Keratinocyte (primary cell): ENCODE results near the gene MVB12B. TPM values are rescaled to one million over a fixed set of nuclear protein-coding genes. Genes with fewer than 3 reads are reported as not detected.

Experiments
- DNase-seq: peaks from one replicate; pipeline ENCODE4 v3.0.0-alpha.2; 2011; ENCODE audit warnings: low read depth, missing footprints, low spot score
- FAIRE-seq: peaks from 2 replicates; lab custom pipeline; 2011; peaks lifted over from hg19 to GRCh38; lab: Jason Lieb, UNC
- H2AFZ ChIP-seq: 2 replicates; pipeline ENCODE4 v1.6.0; 2012; ENCODE audit warnings: low read length, control low read depth, inconsistent platforms; ENCODE audit not compliant: control insufficient read depth
- H3K27ac ChIP-seq: 2 replicates; pipeline ENCODE4 v1.5.1; 2011; ENCODE audit warnings: low read length; ENCODE audit not compliant: control insufficient read depth, insufficient read depth
- H3K27me3 ChIP-seq: 3 replicates; pipeline ENCODE4 v1.6.0; 2011; ENCODE audit warnings: low read length; ENCODE audit not compliant: control insufficient read depth, insufficient read depth; ENCODE audit errors: extremely low read depth
- H3K36me3 ChIP-seq, 2 experiments: 2 replicates in 1 of 2; 3 replicates in 1 of 2; pipeline ENCODE4 v1.5.1; 2011; ENCODE audit warnings: low read length in 2 of 2, mild to moderate bottlenecking in 1 of 2; ENCODE audit not compliant: control insufficient read depth in 2 of 2, insufficient read depth in 2 of 2; ENCODE audit errors: extremely low read depth in 1 of 2
- H3K4me1 ChIP-seq: 3 replicates; pipeline ENCODE4 v1.5.1; 2011; ENCODE audit warnings: low read length; ENCODE audit not compliant: control insufficient read depth, insufficient read depth; ENCODE audit errors: extremely low read depth
- H3K4me2 ChIP-seq: 3 replicates; pipeline ENCODE4 v1.6.0; 2011; ENCODE audit warnings: low read depth, low read length; ENCODE audit not compliant: control insufficient read depth, insufficient read depth; ENCODE audit errors: extremely low read depth
- H3K4me3 ChIP-seq, 3 experiments: fragments of 200-600 bp in 1 of 3; sonication (generic) in 1 of 3; 2 replicates in 2 of 3; 3 replicates in 1 of 3; pipeline ENCODE4 v1.5.1; 2011 to 2016; ENCODE audit warnings: low read length in 3 of 3, mild to moderate bottlenecking in 3 of 3, control low read depth in 2 of 3, inconsistent platforms in 1 of 3, low read depth in 1 of 3, mixed read lengths in 1 of 3, mixed run types in 1 of 3, moderate library complexity in 1 of 3; ENCODE audit not compliant: control insufficient read depth in 2 of 3, insufficient read depth in 2 of 3; ENCODE audit errors: extremely low read depth in 1 of 3
- H3K79me2 ChIP-seq: 2 replicates; pipeline ENCODE4 v1.6.0; 2012; ENCODE audit warnings: low read length; ENCODE audit not compliant: control insufficient read depth, insufficient read depth
- H3K9ac ChIP-seq: 3 replicates; pipeline ENCODE4 v1.6.0; 2011; ENCODE audit warnings: low read length; ENCODE audit not compliant: control insufficient read depth, insufficient read depth; ENCODE audit errors: extremely low read depth
- H3K9me1 ChIP-seq: 3 replicates; pipeline ENCODE4 v1.6.0; 2011; ENCODE audit warnings: low read length; ENCODE audit not compliant: control insufficient read depth, insufficient read depth; ENCODE audit errors: extremely low read depth
- H3K9me3 ChIP-seq: 2 replicates; pipeline ENCODE4 v1.5.1; 2012; ENCODE audit warnings: low read depth, low read length; ENCODE audit not compliant: control insufficient read depth
- H4K20me1 ChIP-seq: 3 replicates; pipeline ENCODE4 v1.6.0; 2011; ENCODE audit warnings: low read length; ENCODE audit not compliant: control insufficient read depth, insufficient read depth; ENCODE audit errors: extremely low read depth
- CTCF ChIP-seq, 3 experiments: IDR thresholded peaks in 1 of 3; conservative IDR thresholded peaks in 1 of 3; optimal IDR thresholded peaks in 1 of 3; 2 replicates in 2 of 3; 3 replicates in 1 of 3; pipeline versions ENCODE3 to v1.5.1; 2011; ENCODE audit warnings: low read length in 3 of 3, mild to moderate bottlenecking in 3 of 3, moderate library complexity in 2 of 3, control low read depth in 1 of 3, inconsistent platforms in 1 of 3; ENCODE audit not compliant: insufficient read depth in 2 of 3; ENCODE audit errors: extremely low read depth in 1 of 3
- EZH2 ChIP-seq: IDR thresholded peaks from one replicate; pipeline ENCODE4 v1.6.1; 2012; ENCODE audit warnings: inconsistent platforms, mild to moderate bottlenecking, low read length, moderate library complexity
- dilution Hi-C: fragments of 300-500 bp; cut with MboI; formaldehyde crosslinking; loops from one replicate; pipeline ENCODE4 v1.7.0; 2020; ENCODE audit warnings: low sequenced_read_pairs; ENCODE audit not compliant: extremely low pct_ligation_motif_present
- polyA plus RNA-seq, 5 experiments: library from polyadenylated mRNA; depleted of rRNA in 3 of 5; stranded (reverse) in 3 of 5; stranded (forward) in 1 of 5; unstranded in 1 of 5; fragments of >200 nt; gene quantifications; 1 replicate in 1 of 5; 2 replicates in 3 of 5; 3 replicates in 1 of 5; pipeline versions ENCODE4 v1.2.1 to v1.2.3, GENCODE V29; 2011 to 2012; ENCODE audit warnings: missing spikeins in 2 of 5, low read depth in 1 of 5, low replicate concordance in 1 of 5

Gene MVB12B
- polyA plus RNA-seq, 1 donor (not counting 4 experiments of a cell fraction or from before 2014, with no cell fraction given) = 1.2 TPM

GRCh38 chr9:126407114-126407870, 80.7 kb downstream of the MVB12B start:
- H3K9me1 ChIP-seq = no peaks in the 10 kb centered on the region
- H3K27ac ChIP-seq = no peak overlapping the region
- no peak overlapping the region for H3K9ac ChIP-seq
- H3K27me3 ChIP-seq = no peaks in the 10 kb centered on the region
- H3K79me2 ChIP-seq = no peaks in the 10 kb centered on the region
- no peaks in the 10 kb centered on the region for H3K9me3 ChIP-seq
- H3K4me1 ChIP-seq = no peaks in the 10 kb centered on the region
- H3K36me3 ChIP-seq = no peaks in the 10 kb centered on the region
- H2AFZ ChIP-seq = no peak overlapping the region
- no peaks in the 10 kb centered on the region for H4K20me1 ChIP-seq
- no peak for DNase-seq
- dilution Hi-C loops = no loop called here
- FAIRE-seq = no peak
- TF ChIP-seq CTCF (optimal IDR thresholded peaks at IDR 0.05 in 1 of 3, IDR thresholded peaks at IDR 0.05 in 1 of 3, conservative IDR thresholded peaks at IDR 0.05 in 1 of 3; ENCODE audit: extremely low read depth in 1 of 3, insufficient read depth in 2 of 3, low read length in 3 of 3) (no peak), EZH2 (no peak)
- H3K4me3 ChIP-seq = no peak overlapping the region
- no peak overlapping the region for H3K4me2 ChIP-seq

- Histone ChIP-seq H3K79me2 (no peaks in the 10 kb centered on the region), H3K4me1 (no peaks in the 10 kb centered on the region), H3K4me3 (no peak overlapping the region), H3K9ac (no peak overlapping the region), H3K9me1 (no peaks in the 10 kb centered on the region), H3K4me2 (no peak overlapping the region), H3K27ac (no peak overlapping the region), H3K36me3 (no peaks in the 10 kb centered on the region), H3K9me3 (no peaks in the 10 kb centered on the region), H3K27me3 (no peaks in the 10 kb centered on the region), H4K20me1 (no peaks in the 10 kb centered on the region), H2AFZ (no peak overlapping the region)
- TF ChIP-seq CTCF (optimal IDR thresholded peaks at IDR 0.05 in 1 of 3, IDR thresholded peaks at IDR 0.05 in 1 of 3, conservative IDR thresholded peaks at IDR 0.05 in 1 of 3; ENCODE audit: extremely low read depth in 1 of 3, insufficient read depth in 2 of 3, low read length in 3 of 3) (no peak), EZH2 (no peak)
- FAIRE-seq (no peak), DNase-seq (no peak)
- dilution Hi-C loops = no loop called here
Observed at GRCh38 chr9:126408004-126408403, 81.4 kb downstream of the MVB12B start.
